Parathyroid adenoma (tissue), 2 donors: ENCODE measurements around the gene NLK.

ENCODE experiments used
- H2AFZ ChIP-seq: fragments of 300-600 bp; sonication (generic); one replicate; pipeline ENCODE4 v1.7.0; 2017; ENCODE audit warnings: antibody characterized with exemption, mild to moderate bottlenecking
- H3K27ac ChIP-seq: fragments of 300-600 bp; sonication (generic); one replicate; pipeline ENCODE4 v1.7.0; 2017
- H3K27me3 ChIP-seq: fragments of 300-600 bp; sonication (generic); one replicate; pipeline ENCODE4 v1.7.0; 2017; ENCODE audit warnings: low read length; ENCODE audit not compliant: control insufficient read depth, insufficient read depth
- H3K36me3 ChIP-seq: fragments of 300-600 bp; sonication (generic); one replicate; pipeline ENCODE4 v1.7.0; 2017; ENCODE audit warnings: low read length; ENCODE audit not compliant: control insufficient read depth, insufficient read depth
- H3K4me1 ChIP-seq: fragments of 300-600 bp; sonication (generic); one replicate; pipeline ENCODE4 v1.7.0; 2017; ENCODE audit warnings: control low read depth
- H3K4me2 ChIP-seq: fragments of 300-600 bp; sonication (generic); one replicate; pipeline ENCODE4 v1.7.0; 2017; ENCODE audit warnings: low read length
- H3K4me3 ChIP-seq: fragments of 300-600 bp; sonication (generic); one replicate; pipeline ENCODE4 v1.7.0; 2017; ENCODE audit warnings: low read depth, low read length
- H3K79me2 ChIP-seq: fragments of 300-600 bp; sonication (generic); one replicate; pipeline ENCODE4 v1.7.0; 2017; ENCODE audit warnings: control low read depth
- H3K9ac ChIP-seq: fragments of 300-600 bp; sonication (generic); one replicate; pipeline ENCODE4 v1.7.0; 2017; ENCODE audit warnings: mild to moderate bottlenecking
- H3K9me3 ChIP-seq: fragments of 300-600 bp; sonication (generic); one replicate; pipeline ENCODE4 v1.7.0; 2017; ENCODE audit warnings: low read length; ENCODE audit not compliant: control insufficient read depth
- TF ChIP-seq, protein P1 (sequence below): fragments of 300-600 bp; sonication (generic); IDR thresholded peaks from one replicate; pipeline ENCODE4 v1.7.0; 2017; ENCODE audit warnings: antibody characterized with exemption, mild to moderate bottlenecking
- donor health status: primary hyperparathyroidism.

Gene NLK

DNA sequence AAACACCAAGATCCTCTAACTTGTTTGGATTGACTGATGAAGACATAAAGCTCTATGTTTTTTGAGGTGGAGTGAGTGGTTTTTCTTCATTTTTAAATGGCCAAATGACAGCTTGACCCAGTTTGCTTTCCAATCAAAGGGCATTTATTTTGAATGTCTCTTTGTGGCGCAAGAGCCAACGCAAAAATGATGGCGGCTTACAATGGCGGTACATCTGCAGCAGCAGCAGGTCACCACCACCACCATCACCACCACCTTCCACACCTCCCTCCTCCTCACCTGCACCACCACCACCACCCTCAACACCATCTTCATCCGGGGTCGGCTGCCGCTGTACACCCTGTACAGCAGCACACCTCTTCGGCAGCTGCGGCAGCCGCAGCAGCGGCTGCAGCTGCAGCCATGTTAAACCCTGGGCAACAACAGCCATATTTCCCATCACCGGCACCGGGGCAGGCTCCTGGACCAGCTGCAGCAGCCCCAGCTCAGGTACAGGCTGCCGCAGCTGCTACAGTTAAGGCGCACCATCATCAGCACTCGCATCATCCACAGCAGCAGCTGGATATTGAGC is 329 bp downstream of the NLK start:
- no peak overlapping the region for H2AFZ ChIP-seq
- no peak overlapping the region for H3K9ac ChIP-seq
- no peaks in the 10 kb centered on the region for H3K36me3 ChIP-seq
- TF ChIP-seq, protein P1, sequence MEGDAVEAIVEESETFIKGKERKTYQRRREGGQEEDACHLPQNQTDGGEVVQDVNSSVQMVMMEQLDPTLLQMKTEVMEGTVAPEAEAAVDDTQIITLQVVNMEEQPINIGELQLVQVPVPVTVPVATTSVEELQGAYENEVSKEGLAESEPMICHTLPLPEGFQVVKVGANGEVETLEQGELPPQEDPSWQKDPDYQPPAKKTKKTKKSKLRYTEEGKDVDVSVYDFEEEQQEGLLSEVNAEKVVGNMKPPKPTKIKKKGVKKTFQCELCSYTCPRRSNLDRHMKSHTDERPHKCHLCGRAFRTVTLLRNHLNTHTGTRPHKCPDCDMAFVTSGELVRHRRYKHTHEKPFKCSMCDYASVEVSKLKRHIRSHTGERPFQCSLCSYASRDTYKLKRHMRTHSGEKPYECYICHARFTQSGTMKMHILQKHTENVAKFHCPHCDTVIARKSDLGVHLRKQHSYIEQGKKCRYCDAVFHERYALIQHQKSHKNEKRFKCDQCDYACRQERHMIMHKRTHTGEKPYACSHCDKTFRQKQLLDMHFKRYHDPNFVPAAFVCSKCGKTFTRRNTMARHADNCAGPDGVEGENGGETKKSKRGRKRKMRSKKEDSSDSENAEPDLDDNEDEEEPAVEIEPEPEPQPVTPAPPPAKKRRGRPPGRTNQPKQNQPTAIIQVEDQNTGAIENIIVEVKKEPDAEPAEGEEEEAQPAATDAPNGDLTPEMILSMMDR = no peak
- H3K79me2 ChIP-seq = peaks cover 11% of the 10 kb centered on the region
- H3K4me1 ChIP-seq = peaks cover 23% of the 10 kb centered on the region
- peak overlapping the region; percentile 64 for H3K4me3 ChIP-seq
- H3K4me2 ChIP-seq = peak overlapping the region; percentile 63
- H3K9me3 ChIP-seq = no peaks in the 10 kb centered on the region
- no peaks in the 10 kb centered on the region for H3K27me3 ChIP-seq
- no peak overlapping the region for H3K27ac ChIP-seq

DNA sequence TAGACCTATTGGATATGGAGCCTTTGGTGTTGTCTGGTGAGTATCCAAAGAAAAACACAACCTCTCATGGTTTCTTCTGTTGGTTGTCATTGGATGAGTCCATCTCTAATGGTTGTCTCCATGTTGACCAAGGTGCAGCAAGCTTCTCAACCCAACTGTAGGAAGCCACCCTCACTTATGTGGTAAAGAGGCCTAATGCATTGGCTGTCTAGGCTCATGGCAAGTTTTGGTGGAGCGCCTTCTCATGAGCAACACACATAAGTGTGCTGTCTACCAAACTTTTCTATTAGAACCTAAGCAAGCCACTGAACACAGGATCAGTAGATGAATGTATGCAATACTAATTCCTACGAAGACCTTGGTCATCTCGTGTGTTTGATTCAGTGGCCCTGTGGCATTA is 819 bp downstream of the NLK start:
- Histone ChIP-seq H2AFZ (no peak overlapping the region), H3K27ac (no peak overlapping the region), H3K9me3 (no peaks in the 10 kb centered on the region), H3K9ac (no peak overlapping the region), H3K4me3 (peak overlapping the region; percentile 64), H3K4me2 (peak overlapping the region; percentile 63), H3K36me3 (no peaks in the 10 kb centered on the region), H3K4me1 (peaks cover 25% of the 10 kb centered on the region), H3K27me3 (no peaks in the 10 kb centered on the region), H3K79me2 (peaks cover 11% of the 10 kb centered on the region)
- TF ChIP-seq, protein P1 = no peak

DNA sequence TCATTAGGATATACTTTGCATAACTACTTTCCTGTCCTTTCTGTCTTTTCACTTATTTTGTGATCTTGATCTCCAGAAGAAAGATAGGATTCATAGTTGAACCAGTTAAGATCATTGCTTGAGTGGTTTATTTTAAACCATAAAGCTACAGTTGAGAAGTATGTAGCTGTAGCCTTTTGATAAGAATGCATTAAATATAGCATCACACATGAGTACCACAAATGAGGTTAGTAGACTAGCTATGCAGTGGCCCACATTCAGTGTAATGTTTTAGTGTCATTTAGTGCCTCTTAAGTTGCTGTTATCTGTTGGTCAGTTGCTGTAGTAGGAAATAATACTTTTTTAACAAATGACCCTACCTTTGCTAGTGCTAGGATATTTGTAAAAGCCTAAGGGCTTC is 1.3 kb downstream of the NLK start:
- H2AFZ ChIP-seq = no peak overlapping the region
- H3K27ac ChIP-seq = no peak overlapping the region
- H3K27me3 ChIP-seq = no peaks in the 10 kb centered on the region
- H3K4me3 ChIP-seq = peak overlapping the region; percentile 64
- peak overlapping the region; percentile 63 for H3K4me2 ChIP-seq
- H3K36me3 ChIP-seq = no peaks in the 10 kb centered on the region
- peaks cover 25% of the 10 kb centered on the region for H3K4me1 ChIP-seq
- peaks cover 11% of the 10 kb centered on the region for H3K79me2 ChIP-seq
- H3K9ac ChIP-seq = no peak overlapping the region
- TF ChIP-seq, protein P1 = no peak
- no peaks in the 10 kb centered on the region for H3K9me3 ChIP-seq

DNA sequence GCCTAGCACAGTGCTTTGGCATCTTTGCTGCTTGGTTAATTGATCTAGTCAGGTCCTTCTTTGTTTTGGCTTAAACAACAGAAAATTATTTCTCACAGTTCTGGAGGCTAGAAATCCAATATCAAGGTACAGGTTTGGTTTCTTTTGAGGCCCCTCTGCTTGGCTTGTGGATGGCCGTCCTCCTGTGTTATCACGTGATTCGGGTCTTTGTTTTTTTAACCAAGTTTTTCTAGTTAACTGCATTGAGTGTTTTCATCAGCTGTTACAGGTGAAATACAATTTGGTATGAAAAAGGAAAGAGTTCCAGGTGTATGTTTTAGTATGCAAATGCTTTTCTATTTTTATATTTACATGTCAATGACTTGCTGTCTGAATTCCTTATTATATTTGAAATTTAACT is 2.8 kb downstream of the NLK start:
- H3K36me3 ChIP-seq = no peaks in the 10 kb centered on the region
- H3K27ac ChIP-seq = no peak overlapping the region
- H3K9me3 ChIP-seq = no peaks in the 10 kb centered on the region
- peak overlapping the region; percentile 64 for H3K4me3 ChIP-seq
- no peak overlapping the region for H3K9ac ChIP-seq
- no peaks in the 10 kb centered on the region for H3K27me3 ChIP-seq
- peaks cover 20% of the 10 kb centered on the region for H3K79me2 ChIP-seq
- H3K4me2 ChIP-seq = peak overlapping the region; percentile 63
- H2AFZ ChIP-seq = no peak overlapping the region
- H3K4me1 ChIP-seq = peaks cover 25% of the 10 kb centered on the region
- TF ChIP-seq, protein P1 = no peak
